Measurements from ENCODE around the gene HSPA12A. TPM values are rescaled to one million over a fixed set of nuclear protein-coding genes. Genes with fewer than 3 reads are reported as not detected.
"Not testable (repeated sequence)": the region's sequence is repeated elsewhere in the genome, so short reads cannot be mapped to it uniquely, and the experiment has no call there.

HSPA12A gene
- total RNA-seq, 1 donor from 2014 or later: 11.0 TPM

DNA sequence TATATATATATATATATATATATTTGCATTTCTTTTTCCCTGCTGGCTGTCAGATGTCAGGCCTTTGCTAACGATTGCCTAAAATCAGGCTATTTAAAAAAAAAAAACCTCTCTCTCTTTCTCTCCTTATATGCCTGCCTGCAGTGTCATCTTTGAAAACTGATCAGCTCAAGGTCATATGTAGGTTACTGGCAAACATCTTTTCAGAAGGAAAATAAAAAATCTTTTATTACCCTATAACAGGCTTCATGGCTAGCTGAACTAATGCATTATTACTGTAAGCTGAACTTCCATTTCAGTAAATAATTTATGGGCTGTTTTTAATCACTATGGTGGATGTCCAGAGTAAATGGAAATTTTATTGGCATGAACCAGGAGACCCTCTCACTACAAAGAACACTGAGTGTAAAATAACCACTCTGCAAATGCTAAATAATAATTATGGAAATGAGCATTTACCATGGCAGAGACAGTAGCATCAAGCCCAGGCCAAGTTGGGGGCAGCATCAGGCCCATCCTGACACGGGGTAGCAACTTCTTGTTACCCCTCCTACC is 29.3 kb downstream of the HSPA12A start:
- no peaks in the 10 kb centered on the region for H3K36me3 Mint-ChIP-seq
- no peak overlapping the region for H3K27ac Mint-ChIP-seq
- H3K4me1 Mint-ChIP-seq (ENCODE audit: unreplicated experiment): peaks cover 3% of the 10 kb centered on the region
- TF ChIP-seq, protein P1, sequence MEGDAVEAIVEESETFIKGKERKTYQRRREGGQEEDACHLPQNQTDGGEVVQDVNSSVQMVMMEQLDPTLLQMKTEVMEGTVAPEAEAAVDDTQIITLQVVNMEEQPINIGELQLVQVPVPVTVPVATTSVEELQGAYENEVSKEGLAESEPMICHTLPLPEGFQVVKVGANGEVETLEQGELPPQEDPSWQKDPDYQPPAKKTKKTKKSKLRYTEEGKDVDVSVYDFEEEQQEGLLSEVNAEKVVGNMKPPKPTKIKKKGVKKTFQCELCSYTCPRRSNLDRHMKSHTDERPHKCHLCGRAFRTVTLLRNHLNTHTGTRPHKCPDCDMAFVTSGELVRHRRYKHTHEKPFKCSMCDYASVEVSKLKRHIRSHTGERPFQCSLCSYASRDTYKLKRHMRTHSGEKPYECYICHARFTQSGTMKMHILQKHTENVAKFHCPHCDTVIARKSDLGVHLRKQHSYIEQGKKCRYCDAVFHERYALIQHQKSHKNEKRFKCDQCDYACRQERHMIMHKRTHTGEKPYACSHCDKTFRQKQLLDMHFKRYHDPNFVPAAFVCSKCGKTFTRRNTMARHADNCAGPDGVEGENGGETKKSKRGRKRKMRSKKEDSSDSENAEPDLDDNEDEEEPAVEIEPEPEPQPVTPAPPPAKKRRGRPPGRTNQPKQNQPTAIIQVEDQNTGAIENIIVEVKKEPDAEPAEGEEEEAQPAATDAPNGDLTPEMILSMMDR (conservative IDR thresholded peaks at IDR 0.05): no peak
- H3K27me3 Mint-ChIP-seq: peaks cover 3% of the 10 kb centered on the region
- DNase-seq (ENCODE audit: extremely low spot score, unreplicated experiment): no peak
- H3K4me3 Mint-ChIP-seq: no peak overlapping the region
- H3K9me3 Mint-ChIP-seq: no peaks in the 10 kb centered on the region

DNA sequence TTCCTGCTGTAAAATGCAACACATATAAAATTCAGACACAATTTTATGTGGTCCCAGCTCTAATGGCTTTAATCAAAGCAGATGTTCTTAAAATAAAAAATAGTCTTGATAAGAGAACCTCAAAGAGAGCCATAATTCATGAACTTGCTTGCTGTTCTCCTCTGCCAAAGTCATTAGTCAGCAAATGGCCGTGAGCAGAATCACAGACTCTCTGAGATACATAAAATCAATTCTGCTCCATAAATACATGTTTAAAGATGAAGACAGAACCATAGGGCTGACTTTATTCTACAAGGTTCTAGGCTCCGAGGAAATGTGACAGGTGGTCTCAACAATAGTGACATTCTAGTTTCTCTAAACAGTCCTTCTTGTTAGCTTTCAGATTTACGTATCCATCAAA is 29.8 kb downstream of the HSPA12A start:
- H3K4me3 Mint-ChIP-seq: no peak overlapping the region
- H3K36me3 Mint-ChIP-seq: no peaks in the 10 kb centered on the region
- H3K4me1 Mint-ChIP-seq (ENCODE audit: unreplicated experiment): peaks cover 3% of the 10 kb centered on the region
- H3K27me3 Mint-ChIP-seq: peaks cover 3% of the 10 kb centered on the region
- TF ChIP-seq, protein P1 (conservative IDR thresholded peaks at IDR 0.05): no peak
- H3K27ac Mint-ChIP-seq: no peak overlapping the region
- H3K9me3 Mint-ChIP-seq: no peaks in the 10 kb centered on the region
- no peak for DNase-seq (ENCODE audit: extremely low spot score, unreplicated experiment)

DNA sequence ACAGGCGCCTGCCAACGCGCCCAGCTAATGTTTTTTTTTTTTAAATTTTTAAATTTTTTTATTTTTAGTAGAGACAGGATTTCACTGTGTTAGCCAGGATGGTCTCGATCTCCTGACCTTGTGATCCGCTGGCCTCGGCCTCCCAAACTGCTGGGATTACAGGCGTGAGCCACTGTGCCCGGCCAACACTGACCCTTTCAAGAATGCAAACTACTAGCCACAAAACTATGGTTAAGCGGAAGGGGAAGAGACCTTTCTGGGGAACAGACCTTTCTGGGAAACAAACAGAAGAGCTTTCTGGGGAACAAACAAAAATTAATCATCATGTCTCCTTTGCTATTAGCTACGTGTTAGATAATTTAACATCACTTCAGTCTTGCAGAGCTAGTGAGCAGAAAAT is 30.6 kb downstream of the HSPA12A start:
- not testable (repeated sequence) for H3K4me3 Mint-ChIP-seq; H3K36me3 Mint-ChIP-seq; H3K27ac Mint-ChIP-seq; H3K27me3 Mint-ChIP-seq; H3K4me1 Mint-ChIP-seq (ENCODE audit: unreplicated experiment); H3K9me3 Mint-ChIP-seq; DNase-seq (ENCODE audit: extremely low spot score, unreplicated experiment)

DNA sequence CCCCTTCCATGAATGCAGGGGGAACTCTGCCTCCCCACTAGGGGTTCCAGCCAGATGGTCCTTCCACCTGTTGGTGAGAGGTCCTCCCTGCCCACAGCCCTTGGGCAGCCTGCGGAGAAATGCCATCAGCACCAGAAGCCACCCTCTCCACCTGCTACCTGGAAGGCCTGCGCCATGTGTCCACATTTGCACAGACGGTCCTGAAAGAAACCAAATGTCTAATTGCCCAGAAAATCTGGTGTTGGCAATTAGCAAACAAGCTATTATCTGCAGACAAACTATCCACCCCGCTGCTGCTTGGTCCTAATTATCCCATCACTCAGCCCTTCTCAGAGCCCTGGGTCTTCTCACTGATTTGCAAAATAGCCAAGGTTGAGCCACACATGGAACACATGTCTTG is 32.3 kb downstream of the HSPA12A start:
- TF ChIP-seq, protein P1 (conservative IDR thresholded peaks at IDR 0.05): no peak
- H3K9me3 Mint-ChIP-seq: no peaks in the 10 kb centered on the region
- no peak for DNase-seq (ENCODE audit: extremely low spot score, unreplicated experiment)

DNA sequence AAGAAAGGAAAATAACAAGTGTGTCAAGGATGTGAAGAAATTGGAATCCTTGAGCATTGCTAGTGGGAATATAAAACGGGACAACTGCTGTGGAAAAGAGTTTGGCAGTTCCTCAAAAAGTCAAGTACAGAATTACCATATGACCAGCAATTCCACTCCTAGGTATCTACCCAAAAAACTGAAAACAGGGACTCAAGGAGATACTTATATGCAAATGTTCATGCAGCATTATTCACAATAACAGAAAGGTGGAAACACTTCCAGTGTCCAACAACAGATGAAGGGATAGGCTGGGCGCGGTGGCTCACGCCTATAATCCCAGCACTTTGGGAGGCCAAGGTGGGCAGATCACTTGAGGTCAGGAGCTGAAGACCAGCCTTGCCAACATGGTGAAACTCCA is 33.5 kb downstream of the HSPA12A start:
- H3K27ac Mint-ChIP-seq: no peak overlapping the region
- no peak for DNase-seq (ENCODE audit: extremely low spot score, unreplicated experiment)
- no peak overlapping the region for H3K4me3 Mint-ChIP-seq

More for the DNA sequence above, 32.3 kb downstream of the HSPA12A start:
- Mint-ChIP-seq H3K27me3 (peaks cover 3% of the 10 kb centered on the region), H3K4me3 (no peak overlapping the region), H3K27ac (no peak overlapping the region), H3K36me3 (no peaks in the 10 kb centered on the region), H3K4me1 (ENCODE audit: unreplicated experiment) (peaks cover 3% of the 10 kb centered on the region)

DNA sequence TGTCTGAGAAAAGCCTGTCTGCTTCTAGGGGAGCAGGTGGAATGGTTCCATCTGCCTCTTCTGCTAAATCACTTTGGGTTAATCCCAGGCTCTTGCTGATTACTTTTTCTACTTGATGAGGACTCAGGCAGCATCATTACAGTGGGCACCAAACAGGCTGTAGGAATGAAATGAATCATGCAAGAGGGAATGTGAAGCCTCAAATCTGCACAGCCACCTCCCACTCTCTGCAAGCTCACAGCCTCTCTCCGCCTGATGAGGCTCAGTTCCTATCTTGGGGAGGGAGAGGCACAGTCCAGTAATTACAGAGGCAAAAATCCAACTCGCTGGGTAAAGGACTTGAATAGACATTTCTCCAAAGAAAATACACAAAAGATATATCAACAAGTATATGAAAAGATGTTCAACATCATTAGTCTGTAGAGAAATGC is 34.0 kb downstream of the HSPA12A start:
- TF ChIP-seq, protein P1 (conservative IDR thresholded peaks at IDR 0.05): no peak
- Mint-ChIP-seq H3K4me3 (no peak overlapping the region), H3K36me3 (no peaks in the 10 kb centered on the region), H3K27me3 (peaks cover 3% of the 10 kb centered on the region), H3K27ac (no peak overlapping the region), H3K4me1 (ENCODE audit: unreplicated experiment) (peaks cover 3% of the 10 kb centered on the region), H3K9me3 (no peaks in the 10 kb centered on the region)
- DNase-seq (ENCODE audit: extremely low spot score, unreplicated experiment): no peak

More for the DNA sequence above, 33.5 kb downstream of the HSPA12A start:
- Mint-ChIP-seq H3K9me3 (no peaks in the 10 kb centered on the region), H3K36me3 (no peaks in the 10 kb centered on the region), H3K27me3 (peaks cover 3% of the 10 kb centered on the region), H3K4me1 (ENCODE audit: unreplicated experiment) (peaks cover 3% of the 10 kb centered on the region)
- TF ChIP-seq, protein P1 (conservative IDR thresholded peaks at IDR 0.05): no peak

Data from type B pancreatic cell (in vitro differentiated cells).